GM12801 (cell line): ENCODE results near the gene HLA-G.

Experiments
- CTCF ChIP-seq: IDR thresholded peaks from one replicate; pipeline ENCODE4 v1.5.1; 2011; ENCODE audit warnings: control low read depth; ENCODE audit not compliant: insufficient read length; ENCODE audit errors: extremely low read depth

HLA-G gene

GRCh38 chr6:29827579-29828470 lies at the start of gene HLA-G:
Gene HLA-G (plus strand): TSS chr6:29827825. CDS start chr6:29827845, 20 bp downstream.
- no peak for TF ChIP-seq CTCF

- TF ChIP-seq CTCF: no peak
These were observed 38.4 kb upstream of the HLA-G start for GRCh38 chr6:29789176-29789575.

- no peak for TF ChIP-seq CTCF
These were observed 37.0 kb upstream of the HLA-G start for GRCh38 chr6:29790626-29791025.

- no peak for TF ChIP-seq CTCF
These were observed 36.5 kb upstream of the HLA-G start for GRCh38 chr6:29791162-29791561.

- TF ChIP-seq CTCF: no peak
These were observed 35.9 kb upstream of the HLA-G start for GRCh38 chr6:29791786-29792122.

GRCh38 chr6:29792123-29793035 lies 35.2 kb upstream of the HLA-G start:
- no peak for TF ChIP-seq CTCF

- TF ChIP-seq CTCF: no peak
These were observed 34.6 kb upstream of the HLA-G start for GRCh38 chr6:29793036-29793356.
